SH-SY5Y (cell line): Measurements from ENCODE around the gene DIS3L2.

ENCODE experiments used
- GATA2 ChIP-seq: IDR thresholded peaks from 2 replicates; pipeline ENCODE4 v1.6.1; 2011; ENCODE audit warnings: mild to moderate bottlenecking, low read depth, low read length
- GATA3 ChIP-seq: IDR thresholded peaks from 2 replicates; pipeline ENCODE4 v1.6.1; 2011; ENCODE audit warnings: low read depth, mild to moderate bottlenecking, low read length, moderate library complexity

DNA sequence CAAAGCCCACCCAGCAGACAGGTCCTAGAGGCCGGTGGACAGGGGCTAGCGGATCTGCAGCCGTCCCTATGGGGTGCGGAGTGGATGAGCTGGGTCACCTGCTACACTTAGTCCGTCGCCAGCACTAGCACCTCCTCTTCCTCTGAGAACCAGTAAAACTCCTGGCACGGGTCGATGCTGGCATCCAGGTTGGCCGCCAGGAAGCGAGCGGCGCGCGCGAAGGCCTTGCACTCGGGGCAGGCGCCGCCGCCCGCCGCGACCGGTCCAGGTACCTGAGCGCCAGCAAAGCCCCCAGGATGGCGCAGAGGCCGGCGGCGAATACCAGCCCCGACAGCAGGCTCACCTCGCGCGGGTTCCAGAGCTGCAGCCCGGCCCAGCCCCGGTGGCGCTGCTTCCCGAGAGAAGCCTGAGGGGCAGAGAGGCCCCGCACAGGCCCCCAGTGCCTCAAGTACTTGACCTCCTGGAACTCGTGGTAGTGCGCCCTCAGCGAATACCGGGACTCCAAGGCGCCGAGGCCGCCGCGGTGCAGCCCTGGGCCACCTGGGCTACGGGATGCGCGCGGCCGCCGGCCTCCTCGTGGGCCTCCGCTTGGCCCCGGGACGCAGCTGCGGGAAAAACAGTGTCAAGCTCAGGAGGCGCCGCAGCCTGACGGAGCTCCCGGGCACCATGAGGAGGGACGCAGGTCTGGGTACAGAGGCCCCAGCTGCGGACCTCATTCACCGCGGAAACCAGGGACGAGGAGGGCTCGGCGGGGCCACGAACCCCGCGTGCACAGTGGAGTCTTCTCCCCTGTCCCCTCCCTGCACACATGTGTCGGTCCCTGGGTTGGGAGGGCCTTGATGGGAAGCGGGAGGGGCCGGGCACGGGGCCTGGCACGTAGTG, 389.5 kb downstream of the DIS3L2 start:
- TF ChIP-seq GATA3 (no peak), GATA2 (no peak)
